ENCODE results near the gene C1RL. TPM values are rescaled to one million over a fixed set of nuclear protein-coding genes. Genes with fewer than 3 reads are reported as not detected.

C1RL gene, protein sequence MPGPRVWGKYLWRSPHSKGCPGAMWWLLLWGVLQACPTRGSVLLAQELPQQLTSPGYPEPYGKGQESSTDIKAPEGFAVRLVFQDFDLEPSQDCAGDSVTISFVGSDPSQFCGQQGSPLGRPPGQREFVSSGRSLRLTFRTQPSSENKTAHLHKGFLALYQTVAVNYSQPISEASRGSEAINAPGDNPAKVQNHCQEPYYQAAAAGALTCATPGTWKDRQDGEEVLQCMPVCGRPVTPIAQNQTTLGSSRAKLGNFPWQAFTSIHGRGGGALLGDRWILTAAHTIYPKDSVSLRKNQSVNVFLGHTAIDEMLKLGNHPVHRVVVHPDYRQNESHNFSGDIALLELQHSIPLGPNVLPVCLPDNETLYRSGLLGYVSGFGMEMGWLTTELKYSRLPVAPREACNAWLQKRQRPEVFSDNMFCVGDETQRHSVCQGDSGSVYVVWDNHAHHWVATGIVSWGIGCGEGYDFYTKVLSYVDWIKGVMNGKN
- polyA plus RNA-seq, result 8.2 TPM

DNA sequence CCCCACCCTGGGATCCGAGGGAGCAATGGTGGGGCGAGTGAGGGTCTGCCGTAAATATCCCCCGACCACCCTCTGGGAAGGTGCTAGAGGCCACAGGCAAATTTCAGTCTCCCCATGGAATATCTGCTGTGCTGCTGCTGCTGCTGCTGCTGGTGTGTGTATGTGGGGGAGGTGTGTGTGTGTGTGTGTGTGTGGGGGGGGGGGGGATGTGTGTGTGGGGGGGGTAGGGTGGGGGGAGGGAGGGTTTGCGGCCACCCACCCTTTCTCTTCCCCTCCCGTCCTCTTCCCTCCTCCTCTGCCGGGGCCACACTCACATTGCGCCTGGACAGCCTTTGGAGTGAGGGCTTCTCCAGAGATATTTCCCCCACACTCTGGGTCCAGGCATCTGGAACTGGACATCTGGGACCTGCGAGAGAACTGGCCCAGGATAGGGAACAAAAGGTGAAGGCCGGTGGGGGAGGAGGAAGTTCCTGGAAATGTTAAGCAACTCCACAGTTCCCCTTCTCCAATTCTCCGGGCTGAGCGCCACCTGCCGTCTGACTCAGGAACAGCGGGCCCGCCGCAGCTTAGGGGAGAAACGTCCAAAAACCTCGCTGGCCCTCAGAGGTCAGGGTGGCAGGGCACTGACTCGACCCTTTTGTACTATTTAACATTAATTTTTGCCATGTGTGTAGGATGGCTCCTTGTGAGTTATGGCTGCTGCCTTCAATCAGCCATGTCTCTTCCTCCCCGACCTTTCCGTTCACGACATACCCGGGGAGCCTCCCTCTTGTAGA, at the start of gene C1RL:
Gene C1RL, minus strand, starts transcription at position 419 of the 776 bp plus-strand sequence. Its CDS starts 34 bp downstream, at position 385.
- H3K4me1 Mint-ChIP-seq, result peaks cover 10 to 25% (median 25%) of the 10 kb centered on the region in 3 donors
- H3K36me3 Mint-ChIP-seq, result peaks cover 7% of the 10 kb centered on the region
- no peaks in the 10 kb centered on the region for H3K27me3 Mint-ChIP-seq
- peak within 1 kb of the TSS; percentile 90 to 94 (median 91) for H3K27ac Mint-ChIP-seq
- H3K9me3 Mint-ChIP-seq, result peaks cover 0 to 12% (median 0%) of the 10 kb centered on the region in 3 donors
- peak within 1 kb of the TSS; percentile 91 to 99 (median 98) for H3K4me3 Mint-ChIP-seq

DNA sequence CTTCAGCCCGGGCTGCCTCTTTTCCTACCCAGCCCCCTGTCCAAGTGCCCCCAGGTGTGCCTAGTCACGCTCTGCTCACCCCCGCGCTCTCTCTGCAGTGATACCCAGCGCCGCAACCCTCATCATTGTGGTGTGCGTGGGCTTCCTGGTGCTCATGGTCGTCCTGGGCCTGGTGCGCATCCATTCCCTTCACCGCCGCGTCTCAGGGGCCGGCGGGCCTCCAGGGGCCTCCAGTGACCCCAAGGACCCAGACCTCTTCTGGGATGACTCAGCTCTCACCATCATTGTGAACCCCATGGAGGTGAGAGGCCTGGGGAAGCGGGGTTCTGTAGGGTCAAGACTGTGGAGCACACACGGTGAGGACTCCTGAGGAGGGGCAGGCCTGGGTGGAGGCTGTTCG, 48.4 kb upstream of the C1RL start:
- Mint-ChIP-seq H3K27ac (peak overlapping the region in 1 of 3 donors; percentile 68), H3K36me3 (peaks cover 3% of the 10 kb centered on the region), H3K9me3 (no peaks in the 10 kb centered on the region), H3K4me1 (no peaks in the 10 kb centered on the region), H3K4me3 (no peak overlapping the region), H3K27me3 (peaks cover 4% of the 10 kb centered on the region)

DNA sequence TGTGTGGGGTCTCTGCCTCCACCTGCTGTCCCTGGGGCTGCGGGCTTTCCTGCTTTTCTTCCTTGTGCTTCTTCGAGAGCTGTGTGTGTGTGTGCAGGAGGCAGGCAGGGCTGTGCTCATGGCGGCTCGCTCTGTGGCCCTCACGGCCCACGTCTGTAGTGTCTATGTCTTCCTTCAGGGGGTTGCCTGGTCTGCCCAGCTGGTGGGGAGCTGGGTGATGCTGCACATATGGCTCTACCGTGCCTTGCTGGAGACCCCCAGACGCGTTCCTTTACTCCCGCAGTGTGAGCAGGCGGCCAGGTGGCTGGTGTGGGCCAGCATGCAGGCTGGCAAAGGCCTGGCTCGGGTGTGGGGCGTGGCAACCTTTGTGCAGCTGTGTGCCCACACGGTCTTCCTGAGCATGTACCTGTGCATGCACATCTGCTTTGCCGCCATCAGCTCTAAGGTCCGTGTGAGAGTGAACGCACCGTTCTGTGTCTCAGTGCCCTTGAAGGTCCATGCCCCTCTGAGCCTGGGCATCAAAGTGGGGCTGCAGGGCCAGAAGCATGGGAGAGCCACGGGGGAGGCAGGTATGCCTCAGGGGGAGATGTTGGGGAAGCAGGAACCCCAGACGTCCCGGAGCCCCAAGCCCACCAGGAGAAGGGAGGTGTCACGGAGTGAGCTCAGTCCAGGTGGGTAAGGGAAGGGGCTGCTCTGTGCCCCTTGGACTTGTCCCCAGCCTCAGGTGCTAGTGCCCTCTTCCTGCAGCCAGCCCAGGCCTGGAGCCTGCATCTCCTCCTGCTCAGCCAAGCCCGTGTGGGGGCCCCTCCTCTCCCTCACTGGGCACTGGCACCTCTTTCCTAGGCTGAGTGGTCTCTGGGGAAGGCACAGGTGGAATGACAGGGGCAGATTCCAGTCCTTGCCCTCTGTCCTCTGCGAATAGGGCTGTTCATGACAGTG, 47.5 kb upstream of the C1RL start:
- no peaks in the 10 kb centered on the region for H3K9me3 Mint-ChIP-seq
- peak overlapping the region in 1 of 3 donors; percentile 33 for H3K27ac Mint-ChIP-seq
- H3K27me3 Mint-ChIP-seq, result peaks cover 4% of the 10 kb centered on the region
- peaks cover 3% of the 10 kb centered on the region for H3K36me3 Mint-ChIP-seq
- H3K4me3 Mint-ChIP-seq, result peak overlapping the region in 1 of 4 donors; percentile 47
- H3K4me1 Mint-ChIP-seq, result no peaks in the 10 kb centered on the region

DNA sequence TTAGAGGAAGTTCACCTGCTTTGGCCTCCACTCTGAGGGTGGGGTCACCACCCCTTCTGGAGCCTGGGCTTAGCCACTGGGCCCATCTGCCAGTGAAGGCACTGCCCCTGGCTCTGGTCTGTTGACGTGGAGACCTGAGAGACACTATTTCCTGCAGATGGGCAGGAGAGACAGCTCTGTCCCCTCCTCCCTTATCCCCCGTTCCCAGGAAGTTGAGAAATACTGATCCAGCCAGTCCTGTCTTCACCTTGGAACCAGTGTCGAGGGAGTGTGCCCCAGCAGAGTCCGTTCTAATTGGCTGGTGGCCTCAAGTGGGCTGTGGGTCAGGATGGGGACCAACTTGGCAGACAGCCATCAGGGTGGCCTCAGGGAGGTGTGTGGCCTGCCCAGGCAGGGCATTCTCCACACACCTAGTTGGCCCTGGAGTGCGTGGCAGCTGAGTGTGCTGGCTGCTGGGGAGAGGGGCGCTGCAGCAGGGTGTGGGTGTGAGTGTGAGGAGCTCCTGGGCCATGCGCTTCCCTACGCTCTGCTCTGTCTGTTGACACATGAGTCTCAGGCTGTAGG, 46.5 kb upstream of the C1RL start:
- H3K27me3 Mint-ChIP-seq, result no peaks in the 10 kb centered on the region
- no peaks in the 10 kb centered on the region for H3K9me3 Mint-ChIP-seq
- peak overlapping the region in 1 of 3 donors; percentile 33 for H3K27ac Mint-ChIP-seq
- H3K36me3 Mint-ChIP-seq, result peaks cover 3% of the 10 kb centered on the region
- H3K4me1 Mint-ChIP-seq, result no peaks in the 10 kb centered on the region
- no peak overlapping the region for H3K4me3 Mint-ChIP-seq

DNA sequence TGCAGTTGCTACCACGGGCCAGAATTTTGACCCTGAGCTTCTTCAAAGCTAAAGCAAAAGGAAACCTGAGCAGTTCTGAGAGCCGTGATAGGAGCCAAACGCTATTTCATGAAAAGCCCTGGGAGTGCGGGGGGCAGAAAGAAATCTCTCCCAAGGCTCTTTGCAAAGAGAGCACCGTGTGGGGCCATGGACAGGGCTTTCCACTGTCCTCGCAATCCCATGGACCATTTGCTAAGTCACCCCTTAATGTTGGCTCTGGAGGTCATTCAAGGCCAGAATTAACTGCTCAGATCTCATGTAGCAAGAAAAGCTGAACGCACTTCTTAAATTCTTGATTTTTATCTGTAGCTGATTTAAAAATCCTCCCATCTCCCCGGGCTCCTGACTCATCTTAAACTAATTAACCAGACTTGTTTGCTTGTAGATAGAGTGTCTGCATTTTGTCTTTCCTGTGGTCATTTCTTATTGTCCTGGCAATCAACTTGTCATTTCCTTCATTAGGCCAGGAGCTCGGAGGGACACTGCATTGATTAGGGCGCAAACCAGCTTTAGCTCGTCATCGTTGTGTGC, 46.0 kb upstream of the C1RL start:
- no peak overlapping the region for H3K27ac Mint-ChIP-seq
- no peak overlapping the region for H3K4me3 Mint-ChIP-seq
- H3K36me3 Mint-ChIP-seq, result peaks cover 1% of the 10 kb centered on the region
- no peaks in the 10 kb centered on the region for H3K9me3 Mint-ChIP-seq
- H3K27me3 Mint-ChIP-seq, result no peaks in the 10 kb centered on the region
- no peaks in the 10 kb centered on the region for H3K4me1 Mint-ChIP-seq

DNA sequence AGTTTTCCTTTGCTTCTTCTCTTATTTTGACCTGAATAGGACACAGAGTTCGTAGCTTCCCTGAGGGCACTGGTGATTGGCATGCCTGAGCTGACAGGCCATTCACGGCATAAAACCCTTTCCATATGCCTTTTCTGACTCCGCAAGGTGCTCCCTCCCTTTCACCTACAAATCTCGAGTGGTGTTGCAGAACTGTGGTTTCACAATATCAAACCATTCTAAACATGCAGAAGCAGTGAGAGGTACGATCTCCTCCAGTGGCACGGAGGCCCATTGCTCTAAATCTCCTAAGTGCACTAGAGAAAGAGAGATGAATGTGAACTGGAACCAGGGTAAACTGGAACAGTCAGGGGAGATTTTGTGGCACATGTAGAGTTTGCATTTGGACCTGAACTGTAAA, 45.0 kb upstream of the C1RL start:
- Mint-ChIP-seq H3K4me3 (no peak overlapping the region), H3K4me1 (no peaks in the 10 kb centered on the region), H3K9me3 (no peaks in the 10 kb centered on the region), H3K27me3 (no peaks in the 10 kb centered on the region), H3K36me3 (peaks cover 1% of the 10 kb centered on the region), H3K27ac (no peak overlapping the region)

DNA sequence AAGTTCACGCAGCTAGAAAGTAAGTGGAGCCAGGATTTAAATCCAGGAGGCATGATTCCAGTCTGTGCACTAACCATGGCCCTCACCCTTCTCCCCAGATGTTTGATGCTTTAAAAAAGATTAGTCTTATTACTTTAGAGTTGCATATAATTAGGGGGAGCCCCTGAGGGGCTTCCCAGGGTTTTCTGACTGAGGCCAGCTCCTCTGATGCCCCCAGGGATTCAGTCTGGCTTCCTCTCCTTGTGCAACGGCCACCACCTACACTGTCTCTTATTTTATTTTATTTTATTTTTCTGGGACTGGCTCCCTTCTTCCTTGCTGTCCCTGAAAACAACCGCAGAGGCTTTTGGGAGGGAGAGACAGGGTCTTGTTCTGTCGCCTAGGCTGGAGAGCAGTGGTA, 43.8 kb upstream of the C1RL start:
- Mint-ChIP-seq H3K4me1 (no peaks in the 10 kb centered on the region), H3K9me3 (no peaks in the 10 kb centered on the region), H3K27ac (no peak overlapping the region), H3K27me3 (no peaks in the 10 kb centered on the region), H3K36me3 (peaks cover 5% of the 10 kb centered on the region), H3K4me3 (no peak overlapping the region)

DNA sequence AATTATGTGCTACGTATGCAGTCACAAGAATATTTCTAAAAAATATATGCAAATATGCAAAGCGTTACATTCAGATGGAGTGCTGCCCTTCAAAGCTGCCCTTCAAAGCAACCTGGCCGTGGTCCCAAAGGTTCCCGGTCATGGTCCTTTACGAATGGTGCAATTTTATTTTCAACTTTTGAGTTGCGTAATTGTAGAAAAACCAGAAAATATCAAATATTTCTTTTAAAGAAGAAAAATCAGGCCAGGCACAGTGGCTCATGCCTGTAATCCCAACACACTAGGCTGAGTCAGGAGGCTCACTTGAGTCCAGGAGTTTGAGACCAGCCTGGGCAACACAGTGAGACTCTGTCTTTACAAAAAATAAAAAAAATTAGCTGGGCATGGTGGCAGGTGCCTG, 42.5 kb upstream of the C1RL start:
- H3K4me1 Mint-ChIP-seq, result no peaks in the 10 kb centered on the region
- H3K36me3 Mint-ChIP-seq, result peaks cover 5% of the 10 kb centered on the region
- no peaks in the 10 kb centered on the region for H3K27me3 Mint-ChIP-seq
- H3K4me3 Mint-ChIP-seq, result no peak overlapping the region
- no peak overlapping the region for H3K27ac Mint-ChIP-seq
- no peaks in the 10 kb centered on the region for H3K9me3 Mint-ChIP-seq

DNA sequence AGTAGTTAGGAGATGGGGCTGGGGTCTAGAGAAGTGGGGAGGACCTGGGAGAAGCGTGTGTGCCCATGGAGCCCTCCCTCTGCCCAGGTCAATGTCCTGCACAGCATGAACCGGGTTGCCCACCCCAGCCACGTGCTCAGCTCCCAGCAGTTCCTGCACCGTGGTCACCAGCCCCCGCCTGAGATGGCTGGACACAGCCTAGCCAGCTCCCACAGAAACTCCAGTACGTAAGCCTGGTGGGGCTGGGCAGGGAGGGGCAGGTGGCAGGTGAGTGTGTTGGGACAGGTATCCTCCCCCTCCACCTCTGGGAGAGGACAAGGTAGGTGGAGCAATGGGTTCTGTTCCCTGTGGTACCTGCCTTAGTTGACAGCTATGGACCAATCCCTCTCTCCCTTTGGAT, 41.8 kb upstream of the C1RL start:
- Mint-ChIP-seq H3K4me1 (no peaks in the 10 kb centered on the region), H3K27me3 (no peaks in the 10 kb centered on the region)

DNA sequence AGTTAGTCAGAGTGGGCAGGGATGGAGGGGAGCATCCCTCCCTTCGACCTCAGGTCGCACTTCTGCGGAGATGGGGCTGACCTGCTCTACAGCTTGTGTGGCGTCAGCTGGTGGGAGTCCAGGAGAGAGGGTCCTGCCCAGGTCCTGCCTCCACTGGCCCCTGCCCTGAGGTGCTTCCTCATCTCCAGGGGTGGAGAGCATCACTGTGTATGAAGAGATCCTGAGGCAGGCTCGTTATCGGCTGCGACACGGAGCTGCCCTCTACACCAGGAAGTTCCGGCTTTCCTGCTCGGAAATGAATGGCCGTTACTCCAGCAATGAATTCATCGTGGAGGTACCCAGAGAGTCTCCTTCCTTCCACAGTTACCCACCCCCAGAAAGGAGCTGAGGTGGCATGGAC, 41.3 kb upstream of the C1RL start:
- H3K9me3 Mint-ChIP-seq, result no peaks in the 10 kb centered on the region
- H3K4me3 Mint-ChIP-seq, result no peak overlapping the region
- H3K36me3 Mint-ChIP-seq, result peaks cover 6% of the 10 kb centered on the region

More for the DNA sequence above, 41.8 kb upstream of the C1RL start:
- Mint-ChIP-seq H3K27ac (no peak overlapping the region), H3K4me3 (no peak overlapping the region), H3K36me3 (peaks cover 4% of the 10 kb centered on the region), H3K9me3 (no peaks in the 10 kb centered on the region)

DNA sequence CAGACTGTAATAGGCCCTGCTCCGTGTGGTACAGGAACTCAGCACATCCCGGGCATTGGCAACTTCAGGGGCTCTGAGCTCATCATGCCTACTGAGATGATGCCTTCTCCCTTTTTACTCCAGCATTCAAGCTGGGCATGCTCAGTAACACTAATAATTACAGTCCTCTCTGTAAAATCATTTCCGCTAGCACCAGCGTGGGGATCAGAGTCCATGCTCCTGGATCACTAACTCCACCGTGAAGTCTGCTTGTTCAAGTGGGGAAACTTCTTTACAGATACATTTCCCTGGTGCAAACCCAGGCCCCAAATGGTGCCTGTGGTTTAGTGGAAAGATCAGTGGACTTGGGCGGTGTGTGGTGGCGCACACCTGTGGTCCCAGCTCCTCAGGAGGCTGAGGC, 37.9 kb upstream of the C1RL start:
- H3K36me3 Mint-ChIP-seq, result peaks cover 10% of the 10 kb centered on the region

More for the DNA sequence above, 41.3 kb upstream of the C1RL start:
- Mint-ChIP-seq H3K4me1 (no peaks in the 10 kb centered on the region), H3K27me3 (no peaks in the 10 kb centered on the region), H3K27ac (no peak overlapping the region)

DNA sequence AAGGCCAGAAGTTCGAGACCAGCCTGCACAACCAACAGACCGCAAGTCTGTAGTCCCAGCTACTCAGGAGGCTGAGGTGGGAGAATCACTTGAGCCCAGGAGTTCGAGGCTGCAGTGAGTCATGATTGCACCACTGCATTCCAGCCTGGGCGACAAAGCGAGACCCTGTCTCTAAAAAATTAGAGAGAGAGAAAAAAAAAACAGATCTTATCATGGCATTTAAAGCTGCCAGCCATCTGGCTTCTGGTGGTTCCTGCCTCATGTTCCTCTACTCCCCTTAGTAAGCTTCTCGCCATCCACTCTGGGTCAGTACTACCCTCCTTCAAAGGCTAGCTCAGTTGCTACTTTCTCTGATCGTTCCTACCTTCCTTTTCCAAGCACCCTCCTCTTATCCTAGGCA, 37.2 kb upstream of the C1RL start:
- Mint-ChIP-seq H3K27ac (no peak overlapping the region), H3K36me3 (peaks cover 14% of the 10 kb centered on the region), H3K9me3 (no peaks in the 10 kb centered on the region), H3K27me3 (no peaks in the 10 kb centered on the region), H3K4me3 (no peak overlapping the region), H3K4me1 (no peaks in the 10 kb centered on the region)

More for the DNA sequence above, 37.9 kb upstream of the C1RL start:
- no peaks in the 10 kb centered on the region for H3K9me3 Mint-ChIP-seq
- no peaks in the 10 kb centered on the region for H3K4me1 Mint-ChIP-seq
- H3K4me3 Mint-ChIP-seq, result no peak overlapping the region
- no peaks in the 10 kb centered on the region for H3K27me3 Mint-ChIP-seq
- H3K27ac Mint-ChIP-seq, result no peak overlapping the region

DNA sequence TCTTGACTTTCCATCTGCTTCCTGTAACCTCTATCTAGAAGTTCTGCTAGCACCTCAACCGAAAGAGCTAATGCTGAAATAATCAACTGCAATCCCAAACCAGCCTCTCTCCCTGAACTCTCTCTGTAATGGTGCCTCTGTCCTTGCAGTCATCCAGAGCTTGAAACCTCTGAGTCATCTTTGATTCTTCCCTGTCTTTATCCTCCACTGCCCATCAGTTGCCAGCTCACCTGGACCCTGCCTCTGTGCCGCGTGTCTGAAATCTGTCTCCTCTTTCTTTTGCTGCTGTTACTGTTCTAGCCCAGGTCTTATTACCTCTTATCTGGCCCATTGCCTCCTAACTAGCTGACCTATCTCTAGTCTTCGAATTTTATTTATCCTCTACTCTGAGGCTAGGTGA, 36.7 kb upstream of the C1RL start:
- H3K4me1 Mint-ChIP-seq, result no peaks in the 10 kb centered on the region
- H3K27me3 Mint-ChIP-seq, result no peaks in the 10 kb centered on the region
- no peak overlapping the region for H3K27ac Mint-ChIP-seq
- no peak overlapping the region for H3K4me3 Mint-ChIP-seq
- peaks cover 14% of the 10 kb centered on the region for H3K36me3 Mint-ChIP-seq
- H3K9me3 Mint-ChIP-seq, result no peaks in the 10 kb centered on the region

All from IgD-negative memory B cell (primary cell).